ENCODE measurements around the gene VASP.

DNA sequence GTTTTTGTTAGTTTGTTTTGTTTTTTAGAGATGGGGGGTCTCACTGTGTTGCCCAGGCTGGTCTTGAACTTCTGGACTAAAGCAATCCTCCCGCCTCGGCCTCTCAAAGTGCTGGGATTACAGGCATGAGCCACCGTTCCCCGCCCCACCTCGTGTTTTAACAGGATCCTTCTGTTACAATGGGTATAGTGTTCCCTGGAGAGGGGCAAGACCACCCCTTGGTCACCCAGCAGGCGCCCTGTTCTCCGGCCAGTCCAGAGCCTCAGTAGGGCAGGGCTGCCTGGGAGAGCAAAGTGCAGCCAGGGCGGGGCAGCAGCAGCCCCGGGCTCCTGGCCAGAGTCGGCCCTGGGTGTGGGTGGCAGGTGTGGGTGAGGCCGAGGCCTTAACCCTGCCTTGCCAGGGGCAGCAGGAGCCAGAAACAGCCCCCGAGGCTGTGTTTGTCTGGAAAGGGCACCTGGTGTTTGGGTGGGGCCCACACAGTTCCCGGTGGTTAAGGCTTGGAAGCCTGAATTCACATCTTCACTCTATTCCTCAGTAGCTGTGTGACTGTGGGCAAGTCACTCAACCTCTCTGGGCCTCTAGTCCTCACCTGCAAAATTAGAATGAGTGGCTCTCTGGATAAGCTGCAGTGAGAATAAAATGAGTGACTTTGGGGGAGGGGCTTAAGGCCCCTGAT is 7.2 kb downstream of the VASP start:
- TF ChIP-seq, protein P1, sequence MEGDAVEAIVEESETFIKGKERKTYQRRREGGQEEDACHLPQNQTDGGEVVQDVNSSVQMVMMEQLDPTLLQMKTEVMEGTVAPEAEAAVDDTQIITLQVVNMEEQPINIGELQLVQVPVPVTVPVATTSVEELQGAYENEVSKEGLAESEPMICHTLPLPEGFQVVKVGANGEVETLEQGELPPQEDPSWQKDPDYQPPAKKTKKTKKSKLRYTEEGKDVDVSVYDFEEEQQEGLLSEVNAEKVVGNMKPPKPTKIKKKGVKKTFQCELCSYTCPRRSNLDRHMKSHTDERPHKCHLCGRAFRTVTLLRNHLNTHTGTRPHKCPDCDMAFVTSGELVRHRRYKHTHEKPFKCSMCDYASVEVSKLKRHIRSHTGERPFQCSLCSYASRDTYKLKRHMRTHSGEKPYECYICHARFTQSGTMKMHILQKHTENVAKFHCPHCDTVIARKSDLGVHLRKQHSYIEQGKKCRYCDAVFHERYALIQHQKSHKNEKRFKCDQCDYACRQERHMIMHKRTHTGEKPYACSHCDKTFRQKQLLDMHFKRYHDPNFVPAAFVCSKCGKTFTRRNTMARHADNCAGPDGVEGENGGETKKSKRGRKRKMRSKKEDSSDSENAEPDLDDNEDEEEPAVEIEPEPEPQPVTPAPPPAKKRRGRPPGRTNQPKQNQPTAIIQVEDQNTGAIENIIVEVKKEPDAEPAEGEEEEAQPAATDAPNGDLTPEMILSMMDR (IDR thresholded peaks at IDR 0.05; ENCODE audit: extremely low read depth in 1 of 2, insufficient read depth in 1 of 2, low read depth in 1 of 2, low read length in 2 of 2) = no peak
- no peak for TF ChIP-seq POLR2A (IDR thresholded peaks at IDR 0.05; ENCODE audit: low read depth, low read length)
- TF ChIP-seq GATA2 (IDR thresholded peaks at IDR 0.05; ENCODE audit: insufficient read depth, insufficient read length, low read depth, low read length) = no peak
- TF ChIP-seq EZH2 (IDR thresholded peaks at IDR 0.05; ENCODE audit: borderline replicate concordance, low read depth, low read length, severe bottlenecking) = no peak
- TF ChIP-seq POLR2AphosphoS5 (IDR thresholded peaks at IDR 0.05; ENCODE audit: insufficient read depth, low read depth, low read length) = no peak
- TF ChIP-seq, protein P2, sequence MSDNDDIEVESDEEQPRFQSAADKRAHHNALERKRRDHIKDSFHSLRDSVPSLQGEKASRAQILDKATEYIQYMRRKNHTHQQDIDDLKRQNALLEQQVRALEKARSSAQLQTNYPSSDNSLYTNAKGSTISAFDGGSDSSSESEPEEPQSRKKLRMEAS (IDR thresholded peaks at IDR 0.05; ENCODE audit: insufficient read depth, insufficient read length) = no peak
- TF ChIP-seq MYC (IDR thresholded peaks at IDR 0.05; ENCODE audit: low read depth, low read length) = no peak
- TF ChIP-seq FOS (IDR thresholded peaks at IDR 0.05; ENCODE audit: borderline replicate concordance, insufficient read depth, low read length) = no peak
